UCSD-AML1 (cell line): ENCODE measurements around the gene SLC22A2.
"Not testable (repeated sequence)": the region's sequence is repeated elsewhere in the genome, so short reads cannot be mapped to it uniquely, and the experiment has no call there.

Experiments
- DNase-seq: peaks from one replicate; lab custom pipeline; 2025; ENCODE audit not compliant: unreplicated experiment; lab: John Stamatoyannopoulos, UW

SLC22A2 gene

GRCh38 chr6:160252073-160252813 is 6.4 kb downstream of the SLC22A2 start:
- DNase-seq = no peak

GRCh38 chr6:160249671-160250070 is 8.9 kb downstream of the SLC22A2 start:
- DNase-seq = no peak

DNA sequence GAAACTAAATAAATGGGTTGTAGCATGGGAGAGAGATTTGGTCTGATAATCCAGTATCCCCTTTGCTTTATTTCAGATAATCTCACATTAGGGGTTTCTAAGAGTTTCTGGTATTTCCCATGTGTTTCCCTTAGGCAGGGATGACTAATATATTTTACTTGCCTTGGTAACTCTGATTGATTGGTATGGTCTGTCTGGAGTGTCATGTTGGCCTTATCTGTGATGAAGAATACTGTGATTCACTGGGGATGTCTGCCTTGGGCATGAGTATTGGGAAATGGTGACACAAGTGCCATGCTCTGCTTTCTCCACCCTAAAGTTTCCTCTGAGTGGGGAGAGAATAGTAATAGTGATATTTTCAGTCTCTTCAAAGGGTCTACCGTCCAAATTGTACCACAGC is 10.1 kb downstream of the SLC22A2 start:
- DNase-seq = no peak

- no peak for DNase-seq
Measured at GRCh38 chr6:160247457-160247883, 11.2 kb downstream of the SLC22A2 start.

GRCh38 chr6:160240691-160241084 is 17.9 kb downstream of the SLC22A2 start:
- no peak for DNase-seq

- DNase-seq = no peak
Measured at GRCh38 chr6:160239929-160240690, 18.5 kb downstream of the SLC22A2 start.

GRCh38 chr6:160238761-160239751 is 19.6 kb downstream of the SLC22A2 start:
- no peak for DNase-seq

DNA sequence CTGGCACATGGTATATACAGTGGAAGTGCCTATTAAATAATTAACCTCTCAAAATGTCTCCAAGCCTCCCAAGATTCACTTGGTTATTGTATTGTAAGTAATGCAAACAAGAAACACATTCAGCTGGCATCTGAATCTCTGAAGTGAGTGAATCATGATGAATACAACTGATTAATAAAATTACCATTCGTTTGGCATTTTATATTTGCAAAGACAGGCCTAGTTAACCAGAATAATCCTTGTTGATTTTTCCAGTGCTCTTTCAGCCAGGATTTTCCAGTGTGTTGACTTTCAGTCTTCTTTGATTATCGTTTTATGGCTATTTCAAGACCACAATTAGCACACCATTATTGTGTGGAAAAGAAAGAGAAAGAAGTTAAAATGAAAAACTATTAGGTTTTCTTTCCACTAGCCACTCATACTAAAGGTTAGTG is 20.3 kb downstream of the SLC22A2 start:
- no peak for DNase-seq

DNA sequence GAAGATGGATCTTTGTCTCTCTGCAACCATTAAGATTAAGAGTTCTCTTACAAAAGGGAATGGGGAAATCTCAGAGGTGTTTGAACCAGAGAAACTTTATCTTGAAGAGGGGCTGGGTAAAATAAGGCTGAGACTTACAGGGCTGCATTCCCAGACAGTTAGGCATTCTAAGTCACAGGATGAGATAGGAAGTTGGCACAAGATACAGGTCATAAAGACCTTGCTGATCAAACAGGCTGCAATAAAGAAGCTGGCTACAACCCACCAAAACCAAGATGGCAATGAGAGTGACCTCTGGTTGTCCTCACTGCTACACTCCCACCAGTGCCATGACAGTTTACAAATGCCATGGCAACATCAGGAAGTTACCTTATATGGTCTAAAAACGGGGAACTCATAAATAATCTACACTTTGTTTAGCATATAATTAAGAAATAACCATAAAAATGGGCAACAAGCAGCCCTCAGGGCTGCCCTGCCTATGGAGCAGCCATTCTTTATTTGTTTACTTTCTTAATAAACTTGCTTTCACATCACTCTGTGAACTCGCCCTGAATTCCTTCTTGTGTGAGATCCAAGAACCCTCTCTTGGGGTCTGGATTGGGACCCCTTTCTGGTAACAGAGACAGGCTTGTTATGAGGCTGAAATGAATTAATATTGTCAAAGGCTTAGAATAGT is 20.9 kb downstream of the SLC22A2 start:
- not testable (repeated sequence) for DNase-seq

DNA sequence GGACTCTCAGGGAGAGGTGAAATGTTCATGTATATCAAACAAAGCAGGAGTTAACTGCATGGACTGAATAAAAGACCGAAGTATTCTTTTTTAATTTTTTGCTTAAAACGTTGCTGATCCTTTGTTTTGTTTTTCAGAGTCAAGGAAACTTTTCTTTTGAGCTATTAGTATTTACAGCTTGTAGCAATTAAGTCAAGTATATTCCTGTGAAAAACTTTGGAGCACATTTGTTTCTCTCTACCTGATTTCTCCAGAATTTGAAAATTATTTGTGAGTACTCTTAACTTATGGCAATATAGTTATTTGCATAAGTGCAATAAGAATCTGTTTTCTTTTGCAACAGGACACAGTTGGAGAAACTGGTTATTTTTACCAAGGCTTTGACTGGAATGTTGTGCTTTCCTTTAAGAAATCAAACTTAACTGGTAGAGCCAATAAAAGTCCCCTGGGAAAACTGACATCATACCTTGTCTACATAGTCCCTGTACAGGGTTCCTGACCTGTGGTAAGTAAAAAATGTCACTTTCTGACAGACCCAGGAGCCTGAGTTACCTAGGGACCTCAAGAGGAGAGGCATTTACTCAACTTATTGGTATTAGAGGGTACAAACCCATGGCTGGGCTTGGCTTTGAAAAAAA is 22.3 kb downstream of the SLC22A2 start:
- not testable (repeated sequence) for DNase-seq

- DNase-seq = not testable (repeated sequence)
Measured at GRCh38 chr6:160233950-160234640, 24.5 kb downstream of the SLC22A2 start.

DNA sequence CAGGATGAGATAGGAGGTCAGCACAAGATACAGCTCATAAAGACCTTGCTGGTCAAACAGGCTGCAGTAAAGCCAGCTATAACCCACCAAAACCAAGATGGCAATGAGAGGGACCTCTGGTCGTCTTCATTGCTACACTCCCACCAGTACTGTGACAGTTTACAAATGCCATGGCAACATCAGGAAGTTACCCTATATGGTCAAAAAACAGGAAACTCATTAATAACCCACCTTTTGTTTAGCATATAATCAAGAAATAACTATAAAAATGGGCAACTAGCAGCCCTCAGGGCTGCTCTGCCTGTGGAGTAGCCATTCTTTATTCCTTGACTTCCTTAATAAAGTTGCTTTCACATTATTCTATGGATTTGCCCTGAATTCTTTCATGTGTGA is 30.9 kb downstream of the SLC22A2 start:
- DNase-seq = no peak

DNA sequence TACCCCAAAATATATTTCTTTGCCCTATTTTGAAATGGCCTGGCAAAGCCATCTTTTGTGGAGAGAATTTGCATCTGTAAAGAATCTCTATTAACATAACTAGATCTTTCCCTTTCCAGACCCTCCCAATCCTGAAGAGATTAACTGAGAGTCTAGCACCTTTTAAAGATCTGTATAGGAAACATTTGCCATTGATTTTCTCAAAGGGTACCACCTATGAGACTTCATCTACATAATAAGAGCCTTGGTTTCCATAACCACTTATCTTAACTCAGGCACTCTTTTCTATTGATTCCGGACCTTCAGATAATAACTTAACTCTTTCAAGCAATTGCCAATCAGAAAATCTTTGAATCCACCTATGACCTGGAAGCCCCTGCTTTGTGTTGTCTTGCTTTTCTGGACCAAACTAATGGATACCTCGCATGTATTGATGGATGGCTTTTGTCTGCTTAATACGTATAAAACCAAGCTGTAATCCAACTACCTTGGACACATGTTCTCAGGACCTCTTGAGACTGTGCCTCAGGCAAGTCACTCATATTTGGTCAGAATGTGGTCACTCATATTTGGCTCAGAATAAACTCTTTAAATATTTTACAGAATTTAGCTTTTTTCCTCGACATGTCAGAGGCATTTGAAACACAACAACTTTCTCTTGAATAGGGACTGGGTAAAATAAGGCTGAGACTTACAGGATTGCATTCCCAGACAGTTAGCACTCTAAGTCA is 31.4 kb downstream of the SLC22A2 start:
- no peak for DNase-seq

DNA sequence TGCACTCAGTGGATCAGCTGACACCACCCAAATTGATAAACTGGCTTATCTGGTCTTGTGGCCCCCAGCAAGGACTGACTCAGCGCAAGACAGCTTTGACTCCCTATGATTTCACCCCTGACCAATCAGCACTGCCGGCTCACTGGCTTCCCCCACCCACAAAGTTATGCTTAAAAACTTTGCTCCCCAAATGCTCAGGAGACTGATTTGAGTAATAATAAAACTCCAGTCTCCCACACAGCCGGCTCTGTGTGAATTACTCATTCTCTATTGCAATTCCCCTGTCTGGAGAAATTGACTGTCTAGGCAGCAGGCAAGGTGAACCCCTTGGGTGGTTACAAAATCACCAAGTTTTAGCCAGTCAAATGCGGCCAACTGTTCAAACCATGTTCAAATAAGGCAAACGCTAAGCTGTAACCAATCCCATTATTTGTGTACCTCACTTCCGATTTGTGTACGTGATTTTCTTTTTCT is 32.5 kb downstream of the SLC22A2 start:
- no peak for DNase-seq

DNA sequence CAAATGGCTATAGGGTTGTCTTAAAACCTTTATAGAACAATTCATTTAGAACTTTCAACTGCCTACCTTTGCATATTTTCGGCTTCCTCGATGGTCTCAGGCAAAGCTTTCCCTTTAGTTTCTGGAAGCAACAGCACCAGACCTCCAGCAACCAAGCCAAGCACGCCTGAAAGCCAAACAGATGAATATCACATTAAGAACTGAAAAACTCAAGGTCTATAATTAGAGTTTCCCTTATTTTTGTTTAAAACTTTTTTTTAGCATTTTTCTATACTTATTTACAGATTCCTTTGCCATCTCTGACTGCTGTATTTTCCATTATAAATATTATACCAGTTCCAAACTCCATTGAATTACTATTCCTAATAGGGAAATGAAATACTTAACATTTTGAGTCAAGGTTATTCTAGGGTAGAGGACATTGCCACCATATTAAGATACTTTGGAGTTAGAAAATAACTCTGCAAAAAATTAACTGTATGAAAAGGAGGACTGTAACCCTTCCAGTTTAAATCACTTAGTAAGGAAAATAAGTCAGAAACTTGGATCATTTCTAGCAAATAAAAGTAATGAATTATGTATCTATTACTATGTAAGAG is 33.9 kb downstream of the SLC22A2 start:
- no peak for DNase-seq

DNA sequence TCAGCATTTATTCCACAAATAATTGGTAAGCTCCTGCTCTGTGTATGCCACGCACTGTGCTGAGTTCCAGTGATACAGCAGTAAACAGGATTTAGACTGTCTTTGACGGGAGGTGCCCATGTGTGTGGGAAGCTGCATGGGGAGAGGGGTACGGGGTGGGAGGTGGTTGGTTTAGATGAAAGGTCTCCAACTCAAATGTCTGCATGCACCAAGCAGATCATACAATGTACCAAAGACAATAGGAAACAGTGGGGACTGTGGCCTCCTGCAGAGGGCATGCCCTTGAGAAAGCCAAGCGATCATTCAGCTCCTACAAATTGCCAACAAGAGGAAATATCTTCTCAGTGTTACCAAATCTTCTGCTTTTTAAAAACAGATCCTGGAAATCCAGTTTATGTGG is 36.1 kb downstream of the SLC22A2 start:
- no peak for DNase-seq

DNA sequence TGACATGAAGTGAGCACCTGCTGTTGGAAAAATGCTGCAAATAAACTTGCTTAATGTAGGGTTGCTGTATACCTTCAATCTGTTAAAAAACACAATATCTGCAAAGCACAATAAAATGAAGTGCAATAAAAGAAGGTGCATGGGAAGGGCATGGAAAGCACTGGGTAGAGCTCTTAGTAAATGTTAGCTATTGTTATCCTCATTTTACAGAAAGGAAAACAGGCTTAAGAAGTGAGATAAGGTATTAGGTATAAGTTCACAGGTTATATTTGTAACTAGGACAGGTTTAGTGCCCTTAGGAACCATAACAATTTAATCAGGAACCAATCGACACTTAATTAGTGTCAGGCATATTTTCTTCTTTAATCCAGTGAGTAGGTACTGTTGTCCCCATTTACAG is 36.7 kb downstream of the SLC22A2 start:
- DNase-seq = no peak

DNA sequence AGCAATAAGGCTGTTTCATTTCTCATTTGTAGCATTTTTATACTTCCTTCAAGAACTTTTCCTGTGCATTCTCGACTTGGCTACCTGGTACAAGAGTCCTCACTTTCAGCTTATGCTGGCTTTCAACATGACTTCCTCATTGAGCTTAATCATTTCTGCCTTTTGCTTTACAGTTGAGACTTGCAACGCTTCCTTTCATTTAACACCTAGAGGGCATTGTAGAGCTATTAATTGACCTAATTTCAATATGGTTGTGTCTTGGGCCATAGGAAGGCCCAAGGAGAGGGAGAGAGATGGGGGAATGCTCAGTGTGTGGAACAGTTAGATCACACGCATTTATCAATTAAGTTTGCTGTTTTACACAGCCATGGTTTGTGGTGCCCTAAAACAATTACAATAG is 37.2 kb downstream of the SLC22A2 start:
- DNase-seq = no peak
